HepG2 (cell line): ENCODE measurements around the gene CYP11A1. TPM values are rescaled to one million over a fixed set of nuclear protein-coding genes. Genes with fewer than 3 reads are reported as not detected.

ENCODE experiments used
- BRCA1 ChIP-seq: sonication (generic); formaldehyde crosslinking; IDR thresholded peaks from 2 replicates; pipeline ENCODE4 v1.4.0; 2020; ENCODE audit warnings: missing genetic modification reagents
- DNMT3B ChIP-seq: conservative IDR thresholded peaks from 2 replicates; pipeline ENCODE4 v1.6.1; 2016; ENCODE audit warnings: missing biosample characterization, control low read depth
- FOXK2 ChIP-seq: fragments of 450-650 bp; IDR thresholded peaks from 2 replicates; pipeline ENCODE4 v1.6.1; 2016
- GPN1 ChIP-seq: sonication (generic); formaldehyde crosslinking; IDR thresholded peaks from 2 replicates; pipeline ENCODE4 v1.5.1; 2020; ENCODE audit warnings: missing genetic modification reagents, borderline replicate concordance
- KDM1A ChIP-seq: IDR thresholded peaks from 2 replicates; pipeline ENCODE4 v1.6.1; 2016; ENCODE audit warnings: missing compliant biosample characterization
- MXD4 ChIP-seq: IDR thresholded peaks from 2 replicates; pipeline ENCODE4 v1.6.1; 2016; ENCODE audit warnings: mild to moderate bottlenecking, missing biosample characterization, missing genetic modification reagents
- RARG ChIP-seq: sonication (generic); formaldehyde crosslinking; IDR thresholded peaks from 2 replicates; pipeline ENCODE4 v1.4.0; 2020; ENCODE audit warnings: low read depth, mild to moderate bottlenecking, missing genetic modification reagents
- RBFOX2 ChIP-seq: fragments of 200-400 bp; formaldehyde crosslinking; IDR thresholded peaks from 2 replicates; pipeline ENCODE4 v1.6.1; 2017; ENCODE audit warnings: low read depth, mild to moderate bottlenecking, low read length
- THYN1 ChIP-seq: sonication (generic); formaldehyde crosslinking; IDR thresholded peaks from 2 replicates; pipeline ENCODE4 v1.8.1; 2023; ENCODE audit warnings: low read depth, mild to moderate bottlenecking, moderate library complexity, missing genetic modification reagents, borderline replicate concordance
- ZNF256 ChIP-seq: sonication (generic); formaldehyde crosslinking; conservative IDR thresholded peaks from 2 replicates; pipeline ENCODE4 v1.4.0; 2020; ENCODE audit warnings: missing genetic modification reagents
- ZNF263 ChIP-seq: sonication (generic); formaldehyde crosslinking; IDR thresholded peaks from 2 replicates; pipeline ENCODE4 v1.4.0; 2020; ENCODE audit warnings: missing genetic modification reagents
- ZNF264 ChIP-seq: sonication (generic); formaldehyde crosslinking; IDR thresholded peaks from 2 replicates; pipeline ENCODE4 v1.4.0; 2020; ENCODE audit warnings: missing genetic modification reagents
- ZNF296 ChIP-seq: sonication (generic); formaldehyde crosslinking; conservative IDR thresholded peaks from 2 replicates; pipeline ENCODE4 v1.5.0; 2020; ENCODE audit warnings: mild to moderate bottlenecking, missing genetic modification reagents
- ZNF33B ChIP-seq: sonication (generic); formaldehyde crosslinking; IDR thresholded peaks from 2 replicates; pipeline ENCODE4 v1.5.1; 2020; ENCODE audit warnings: mild to moderate bottlenecking, missing genetic modification reagents
- ZNF572 ChIP-seq: sonication (generic); formaldehyde crosslinking; IDR thresholded peaks from 2 replicates; pipeline ENCODE4 v1.5.1; 2020; ENCODE audit warnings: mild to moderate bottlenecking, missing genetic modification reagents
- ZNF614 ChIP-seq: IDR thresholded peaks from 2 replicates; pipeline ENCODE4 v1.6.1; 2018; ENCODE audit warnings: missing biosample characterization, missing genetic modification reagents, inconsistent platforms, borderline replicate concordance
- ZNF629 ChIP-seq: sonication (generic); formaldehyde crosslinking; conservative IDR thresholded peaks from 2 replicates; pipeline ENCODE4 v1.5.0; 2020; ENCODE audit warnings: missing genetic modification reagents
- ZNF724P ChIP-seq: sonication (generic); formaldehyde crosslinking; IDR thresholded peaks from 2 replicates; pipeline ENCODE4 v1.8.0; 2022; ENCODE audit warnings: missing genetic modification reagents, borderline replicate concordance
- ZNF746 ChIP-seq: sonication (generic); formaldehyde crosslinking; IDR thresholded peaks from 2 replicates; pipeline ENCODE4 v1.8.0; 2022; ENCODE audit warnings: mild to moderate bottlenecking, missing genetic modification reagents
- polyA plus RNA-seq, 8 experiments: library from polyadenylated mRNA; depleted of rRNA in 3 of 8; stranded (reverse) in 7 of 8; unstranded in 1 of 8; fragments of >200 nt; fragmentation: Illumina TruSeq in 4 of 8; extraction: Trizol in 4 of 8; gene quantifications; 2 replicates each; pipeline versions ENCODE4 v1.2.1 to v1.2.3, GENCODE V29; 2011 to 2016; ENCODE audit warnings: low read depth in 4 of 8, missing spikeins in 1 of 8, mixed read lengths in 1 of 8; ENCODE audit not compliant: insufficient read depth in 1 of 8
- total RNA-seq, 5 experiments: library from RNA; depleted of rRNA; stranded (reverse); fragments of >200 nt; fragmentation: Illumina TruSeq; extraction: Trizol; gene quantifications; 2 replicates each; pipeline ENCODE4 v1.2.3, GENCODE V29; 2016; ENCODE audit warnings: low read depth in 1 of 5
- TF ChIP-seq, protein P1 (sequence below): sonication (generic); formaldehyde crosslinking; conservative IDR thresholded peaks from 2 replicates; pipeline ENCODE4 v1.8.0; 2022; ENCODE audit warnings: low read depth, missing genetic modification reagents
- TF ChIP-seq, protein P2 (sequence below): sonication (generic); formaldehyde crosslinking; IDR thresholded peaks from 2 replicates; pipeline ENCODE4 v1.5.0; 2020; ENCODE audit warnings: missing genetic modification reagents
- TF ChIP-seq, protein P3 (sequence below): sonication (generic); formaldehyde crosslinking; conservative IDR thresholded peaks from 2 replicates; pipeline ENCODE4 v1.4.0; 2020; ENCODE audit warnings: missing genetic modification reagents
- TF ChIP-seq, protein P4 (sequence below): sonication (generic); formaldehyde crosslinking; IDR thresholded peaks from 2 replicates; pipeline ENCODE4 v1.8.1; 2022; ENCODE audit warnings: low read depth, mild to moderate bottlenecking, missing genetic modification reagents

The CYP11A1 gene
- total and polyA plus RNA-seq, 2 of the 13 experiments (the other 11 are each of a cell fraction or from before 2014, with no cell fraction given), result 0.66 to 0.92 TPM

DNA sequence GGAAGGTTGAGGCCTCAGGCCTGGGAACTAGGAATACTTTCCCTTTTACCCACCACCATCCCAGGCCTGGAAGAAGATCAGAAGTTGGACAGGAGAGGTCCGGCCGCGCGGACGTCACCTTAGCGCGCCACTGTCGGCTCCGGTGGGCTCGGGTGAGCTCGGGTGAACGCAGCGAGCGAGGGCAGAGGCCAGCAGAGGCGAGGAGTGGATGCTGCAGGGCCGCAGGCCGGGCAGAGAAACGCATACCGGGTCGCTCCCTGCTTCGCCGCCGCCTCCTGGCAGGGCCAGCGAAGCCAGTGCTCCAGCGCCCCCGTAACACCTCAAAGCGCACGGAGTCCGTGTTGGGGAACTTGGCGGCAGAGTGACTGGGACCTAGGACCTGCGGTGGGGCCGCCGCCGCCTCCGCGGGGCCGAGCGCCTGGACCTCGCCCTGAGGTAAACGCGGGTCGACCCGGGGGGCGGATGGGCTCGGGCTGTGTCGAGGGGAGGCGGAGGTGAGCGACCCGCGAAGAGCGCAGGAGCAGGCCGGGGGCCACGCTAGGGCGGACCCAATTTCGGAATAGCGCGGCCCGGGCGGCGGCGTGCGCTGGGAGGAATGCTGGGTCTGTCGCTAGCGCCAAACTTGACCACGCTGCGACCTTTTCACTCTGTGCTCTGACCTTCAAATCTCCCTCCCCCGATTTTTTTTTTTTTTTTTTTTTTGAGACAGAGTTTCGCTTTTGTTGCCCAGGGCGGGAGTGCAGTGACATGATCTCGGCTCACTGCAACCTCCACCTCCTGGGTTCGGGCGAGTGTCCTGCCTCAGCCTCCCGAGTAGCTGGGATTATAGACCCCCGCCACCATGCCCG lies 1.6 kb downstream of the CYP11A1 start (continued):
- TF ChIP-seq ZNF263 (no peak), ZNF33B (CRISPR knock-in tag) (0 out of 2 replicates have a peak, but pooled peaks have one; percentile 65), FOXK2 (no peak), ZNF264 (no peak), ZNF296 (CRISPR knock-in tag) (no peak), ZNF629 (no peak), MXD4 (CRISPR knock-in tag) (no peak; the same call in 1 of the 2 replicates), DNMT3B (CRISPR knock-in tag) (no peak), ZNF724P (no peak), BRCA1 (CRISPR knock-in tag) (no peak), ZNF746 (CRISPR knock-in tag) (no peak), THYN1 (CRISPR knock-in tag) (no peak), ZNF256 (CRISPR knock-in tag) (no peak), RARG (CRISPR knock-in tag) (no peak), RBFOX2 (peak; percentile 83), ZNF614 (CRISPR knock-in tag) (peak; percentile 27; the same call in 1 of the 2 replicates), GPN1 (CRISPR knock-in tag) (no peak), KDM1A (CRISPR knock-in tag) (no peak), ZNF572 (CRISPR knock-in tag) (no peak)
- TF ChIP-seq, protein P1, sequence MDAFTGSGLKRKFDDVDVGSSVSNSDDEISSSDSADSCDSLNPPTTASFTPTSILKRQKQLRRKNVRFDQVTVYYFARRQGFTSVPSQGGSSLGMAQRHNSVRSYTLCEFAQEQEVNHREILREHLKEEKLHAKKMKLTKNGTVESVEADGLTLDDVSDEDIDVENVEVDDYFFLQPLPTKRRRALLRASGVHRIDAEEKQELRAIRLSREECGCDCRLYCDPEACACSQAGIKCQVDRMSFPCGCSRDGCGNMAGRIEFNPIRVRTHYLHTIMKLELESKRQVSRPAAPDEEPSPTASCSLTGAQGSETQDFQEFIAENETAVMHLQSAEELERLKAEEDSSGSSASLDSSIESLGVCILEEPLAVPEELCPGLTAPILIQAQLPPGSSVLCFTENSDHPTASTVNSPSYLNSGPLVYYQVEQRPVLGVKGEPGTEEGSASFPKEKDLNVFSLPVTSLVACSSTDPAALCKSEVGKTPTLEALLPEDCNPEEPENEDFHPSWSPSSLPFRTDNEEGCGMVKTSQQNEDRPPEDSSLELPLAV, result no peak
- TF ChIP-seq, protein P2, sequence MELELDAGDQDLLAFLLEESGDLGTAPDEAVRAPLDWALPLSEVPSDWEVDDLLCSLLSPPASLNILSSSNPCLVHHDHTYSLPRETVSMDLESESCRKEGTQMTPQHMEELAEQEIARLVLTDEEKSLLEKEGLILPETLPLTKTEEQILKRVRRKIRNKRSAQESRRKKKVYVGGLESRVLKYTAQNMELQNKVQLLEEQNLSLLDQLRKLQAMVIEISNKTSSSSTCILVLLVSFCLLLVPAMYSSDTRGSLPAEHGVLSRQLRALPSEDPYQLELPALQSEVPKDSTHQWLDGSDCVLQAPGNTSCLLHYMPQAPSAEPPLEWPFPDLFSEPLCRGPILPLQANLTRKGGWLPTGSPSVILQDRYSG, result no peak
- TF ChIP-seq, protein P3, sequence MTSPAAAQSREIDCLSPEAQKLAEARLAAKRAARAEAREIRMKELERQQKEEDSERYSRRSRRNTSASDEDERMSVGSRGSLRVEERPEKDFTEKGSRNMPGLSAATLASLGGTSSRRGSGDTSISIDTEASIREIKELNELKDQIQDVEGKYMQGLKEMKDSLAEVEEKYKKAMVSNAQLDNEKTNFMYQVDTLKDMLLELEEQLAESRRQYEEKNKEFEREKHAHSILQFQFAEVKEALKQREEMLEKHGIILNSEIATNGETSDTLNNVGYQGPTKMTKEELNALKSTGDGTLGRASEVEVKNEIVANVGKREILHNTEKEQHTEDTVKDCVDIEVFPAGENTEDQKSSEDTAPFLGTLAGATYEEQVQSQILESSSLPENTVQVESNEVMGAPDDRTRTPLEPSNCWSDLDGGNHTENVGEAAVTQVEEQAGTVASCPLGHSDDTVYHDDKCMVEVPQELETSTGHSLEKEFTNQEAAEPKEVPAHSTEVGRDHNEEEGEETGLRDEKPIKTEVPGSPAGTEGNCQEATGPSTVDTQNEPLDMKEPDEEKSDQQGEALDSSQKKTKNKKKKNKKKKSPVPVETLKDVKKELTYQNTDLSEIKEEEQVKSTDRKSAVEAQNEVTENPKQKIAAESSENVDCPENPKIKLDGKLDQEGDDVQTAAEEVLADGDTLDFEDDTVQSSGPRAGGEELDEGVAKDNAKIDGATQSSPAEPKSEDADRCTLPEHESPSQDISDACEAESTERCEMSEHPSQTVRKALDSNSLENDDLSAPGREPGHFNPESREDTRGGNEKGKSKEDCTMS (CRISPR knock-in tag), result no peak
- TF ChIP-seq, protein P4, sequence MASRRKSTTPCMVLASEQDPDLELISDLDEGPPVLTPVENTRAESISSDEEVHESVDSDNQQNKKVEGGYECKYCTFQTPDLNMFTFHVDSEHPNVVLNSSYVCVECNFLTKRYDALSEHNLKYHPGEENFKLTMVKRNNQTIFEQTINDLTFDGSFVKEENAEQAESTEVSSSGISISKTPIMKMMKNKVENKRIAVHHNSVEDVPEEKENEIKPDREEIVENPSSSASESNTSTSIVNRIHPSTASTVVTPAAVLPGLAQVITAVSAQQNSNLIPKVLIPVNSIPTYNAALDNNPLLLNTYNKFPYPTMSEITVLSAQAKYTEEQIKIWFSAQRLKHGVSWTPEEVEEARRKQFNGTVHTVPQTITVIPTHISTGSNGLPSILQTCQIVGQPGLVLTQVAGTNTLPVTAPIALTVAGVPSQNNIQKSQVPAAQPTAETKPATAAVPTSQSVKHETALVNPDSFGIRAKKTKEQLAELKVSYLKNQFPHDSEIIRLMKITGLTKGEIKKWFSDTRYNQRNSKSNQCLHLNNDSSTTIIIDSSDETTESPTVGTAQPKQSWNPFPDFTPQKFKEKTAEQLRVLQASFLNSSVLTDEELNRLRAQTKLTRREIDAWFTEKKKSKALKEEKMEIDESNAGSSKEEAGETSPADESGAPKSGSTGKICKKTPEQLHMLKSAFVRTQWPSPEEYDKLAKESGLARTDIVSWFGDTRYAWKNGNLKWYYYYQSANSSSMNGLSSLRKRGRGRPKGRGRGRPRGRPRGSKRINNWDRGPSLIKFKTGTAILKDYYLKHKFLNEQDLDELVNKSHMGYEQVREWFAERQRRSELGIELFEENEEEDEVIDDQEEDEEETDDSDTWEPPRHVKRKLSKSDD, result peak; percentile 64; the same call in 1 of the 2 replicates
